ENCODE data around the gene PKP4. TPM values are rescaled to one million over a fixed set of nuclear protein-coding genes. Genes with fewer than 3 reads are reported as not detected.

The PKP4 gene
- total RNA-seq, 1 experiment from 2014 or later = 52.6 TPM

GRCh38 chr2:158645299-158645698 is 188.5 kb downstream of the PKP4 start:
- DNase-seq (ENCODE audit: low spot score) = no peak

- no peak for DNase-seq (ENCODE audit: low spot score)
Measured at GRCh38 chr2:158647436-158648231, 190.9 kb downstream of the PKP4 start.

- DNase-seq (ENCODE audit: low spot score) = no peak
Measured at GRCh38 chr2:158649846-158650245, 193.1 kb downstream of the PKP4 start.

DNA sequence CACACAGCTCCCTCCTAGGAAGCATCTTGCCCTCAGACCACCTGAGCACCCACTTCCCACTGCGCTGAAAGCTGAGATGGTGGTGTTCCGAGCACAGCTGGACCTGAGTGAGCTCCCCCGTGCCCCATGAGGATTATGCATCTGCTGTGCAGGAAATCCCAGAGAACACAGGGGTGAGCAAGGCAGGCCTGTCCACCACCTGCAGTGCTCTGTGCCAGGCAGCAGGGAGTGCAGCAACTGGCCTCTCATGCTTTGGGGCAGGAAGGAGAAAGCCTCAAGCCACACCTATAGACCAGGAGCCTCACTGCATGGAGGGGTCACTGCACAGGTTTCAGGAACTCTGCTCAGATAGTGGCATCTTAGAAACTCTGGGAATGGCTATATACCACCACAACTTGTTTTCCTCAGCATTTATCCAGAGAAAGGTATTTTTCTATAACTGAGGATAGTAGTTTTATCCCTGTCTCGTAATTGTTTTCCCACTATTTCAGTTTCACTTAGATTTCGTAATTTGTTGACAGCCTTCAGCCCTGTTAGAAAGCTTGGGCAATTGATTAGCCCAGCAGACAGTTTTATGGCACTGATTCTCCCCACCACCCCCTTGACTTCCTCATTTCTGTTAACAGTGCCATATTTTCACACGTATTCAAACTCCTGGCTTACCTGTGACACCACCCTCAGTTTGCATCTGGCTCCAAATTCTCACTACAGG is 194.1 kb downstream of the PKP4 start:
- DNase-seq (ENCODE audit: low spot score) = no peak

- DNase-seq (ENCODE audit: low spot score) = no peak
Measured at GRCh38 chr2:158651358-158652057, 194.8 kb downstream of the PKP4 start.

DNA sequence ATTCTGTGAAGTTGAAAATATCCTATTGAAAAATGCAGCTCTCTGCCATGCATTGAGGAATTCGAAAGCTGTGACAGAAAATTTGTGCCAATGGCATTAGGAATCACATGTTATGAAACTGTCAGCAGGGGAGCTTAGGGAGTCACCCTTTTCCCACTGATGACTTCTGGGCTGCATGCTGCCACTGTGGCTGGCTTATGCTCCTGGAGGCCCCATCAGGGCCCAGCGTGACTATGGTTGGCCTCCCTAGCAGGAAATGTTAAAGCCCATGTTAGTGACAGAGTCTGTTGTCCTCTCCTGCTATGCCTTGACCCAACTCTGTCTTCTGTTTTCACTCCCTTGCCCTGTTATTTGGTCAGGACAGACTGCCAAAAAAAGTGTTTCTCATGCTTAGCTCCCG is 198.9 kb downstream of the PKP4 start:
- no peak for DNase-seq (ENCODE audit: low spot score)

GRCh38 chr2:158656492-158657229 is 199.9 kb downstream of the PKP4 start:
- DNase-seq (ENCODE audit: low spot score) = no peak

GRCh38 chr2:158658396-158658795 is 201.6 kb downstream of the PKP4 start:
- DNase-seq (ENCODE audit: low spot score) = no peak

GRCh38 chr2:158659483-158659882 is 202.7 kb downstream of the PKP4 start:
- no peak for DNase-seq (ENCODE audit: low spot score)

- no peak for DNase-seq (ENCODE audit: low spot score)
Measured at GRCh38 chr2:158661231-158661630, 204.5 kb downstream of the PKP4 start.

DNA sequence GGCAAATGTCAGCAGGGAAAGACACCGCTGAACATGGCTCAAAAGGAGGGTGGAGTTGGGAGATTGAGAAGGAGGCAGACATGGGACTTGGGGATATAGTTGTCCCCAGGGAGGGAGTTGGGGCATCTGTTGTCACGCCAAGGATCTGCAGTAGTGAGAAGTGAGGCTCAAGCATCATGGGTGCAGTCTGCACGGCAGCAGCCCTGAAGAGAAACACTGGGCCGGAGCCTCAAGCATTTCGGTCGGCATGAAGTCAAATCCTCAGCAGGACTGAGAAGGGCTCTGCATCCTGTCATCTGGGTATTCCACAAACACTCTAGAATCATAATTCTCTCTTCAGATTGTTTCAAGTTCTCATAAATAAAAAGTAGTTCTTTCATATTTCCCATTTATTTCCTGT is 205.7 kb downstream of the PKP4 start:
- DNase-seq (ENCODE audit: low spot score) = no peak

GRCh38 chr2:158663796-158664195 is 207.0 kb downstream of the PKP4 start:
- DNase-seq (ENCODE audit: low spot score) = no peak

GRCh38 chr2:158664987-158665386 is 208.2 kb downstream of the PKP4 start:
- DNase-seq (ENCODE audit: low spot score) = no peak

DNA sequence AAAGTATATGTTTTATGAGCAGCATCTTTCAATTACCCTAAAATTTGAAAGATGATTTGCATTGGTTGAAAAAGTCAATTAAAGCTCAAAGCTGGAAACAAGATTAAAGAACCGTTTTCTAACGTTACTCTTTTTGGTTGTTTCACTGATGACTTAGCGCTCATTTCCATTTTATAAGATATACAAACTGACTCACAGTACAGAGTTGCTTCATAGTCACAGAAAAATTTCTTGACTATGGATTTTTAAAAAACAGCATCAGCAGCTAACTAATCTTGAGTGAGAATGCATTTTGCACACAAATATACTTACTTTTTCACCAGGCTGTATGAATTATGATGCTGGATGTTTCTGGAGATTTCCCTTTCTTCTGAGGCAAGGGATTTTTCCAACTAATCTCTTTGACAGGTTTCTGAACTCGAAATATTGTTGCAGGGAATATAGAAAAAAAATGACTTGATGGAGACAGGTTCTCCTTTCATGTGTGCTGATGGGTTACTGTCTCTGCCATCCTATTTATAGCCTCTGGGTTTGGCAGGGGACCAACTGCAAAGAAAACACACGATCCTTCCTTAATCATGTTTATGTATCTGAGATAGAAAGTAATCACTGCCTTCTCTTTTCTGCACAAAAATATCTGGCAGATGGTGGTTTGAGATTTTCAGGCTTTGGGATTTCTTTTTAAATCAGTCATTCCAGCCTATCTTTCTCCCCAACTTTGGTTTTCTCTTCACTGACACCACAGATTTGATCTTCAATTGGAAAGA is 209.0 kb downstream of the PKP4 start:
- DNase-seq (ENCODE audit: low spot score) = no peak

GRCh38 chr2:158666969-158667368 is 210.2 kb downstream of the PKP4 start:
- DNase-seq (ENCODE audit: low spot score) = no peak

DNA sequence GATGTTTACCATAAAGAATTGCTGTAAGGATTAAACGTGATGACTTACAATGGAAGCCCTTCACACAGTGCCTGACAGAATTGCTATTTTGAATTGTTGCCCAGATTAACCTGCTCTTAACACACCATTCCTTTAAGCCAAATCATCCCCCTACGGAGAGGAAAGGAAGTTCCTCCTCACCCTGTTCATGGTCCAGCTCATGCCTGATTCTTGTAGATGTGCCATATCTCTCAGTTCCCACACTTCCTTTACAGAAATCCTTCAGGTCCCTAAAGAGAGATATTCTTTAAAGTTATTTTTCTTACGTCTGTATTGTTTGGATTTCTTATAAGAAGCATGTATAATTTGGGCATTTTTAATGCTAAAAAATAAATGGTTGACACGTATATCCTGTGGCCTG is 210.8 kb downstream of the PKP4 start:
- DNase-seq (ENCODE audit: low spot score) = peak; percentile 23

DNA sequence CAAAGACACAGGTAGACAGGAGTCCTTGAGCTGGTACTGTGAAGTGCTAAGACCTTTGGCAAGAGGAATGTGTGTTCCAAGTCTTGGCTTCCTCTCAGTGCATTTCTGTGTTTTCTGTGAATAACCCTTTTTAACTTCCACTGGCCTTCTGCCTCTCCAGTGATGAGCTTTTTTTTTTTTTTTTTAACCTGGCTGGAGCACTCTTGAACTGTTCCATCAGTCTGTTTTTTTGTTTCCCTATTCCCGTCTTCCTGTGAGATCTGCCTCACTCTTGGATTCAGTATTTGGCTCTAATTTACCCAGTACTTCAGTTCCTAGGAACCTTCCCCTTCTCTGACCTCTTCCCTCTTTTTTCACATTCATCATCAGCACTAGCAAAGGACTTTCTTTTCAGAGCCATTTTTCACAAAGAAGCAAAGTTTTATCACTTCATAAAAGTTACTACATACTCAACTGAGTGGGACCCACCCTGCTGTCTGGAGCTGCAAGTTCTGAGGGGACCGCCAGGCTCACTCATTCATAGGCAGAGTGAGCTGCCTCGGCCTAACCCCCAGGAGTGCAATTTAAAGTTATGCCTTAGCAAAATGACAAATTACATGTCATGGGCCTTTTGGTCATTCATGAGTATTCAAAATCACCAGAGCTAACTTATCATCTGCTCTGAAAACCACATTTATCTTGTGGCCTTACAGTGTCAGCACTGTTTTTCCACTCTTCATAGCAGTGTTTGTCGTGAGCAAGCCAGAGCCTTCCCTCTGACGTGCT is 211.4 kb downstream of the PKP4 start:
- DNase-seq (ENCODE audit: low spot score) = no peak

- no peak for DNase-seq (ENCODE audit: low spot score)
Measured at GRCh38 chr2:158670292-158670691, 213.5 kb downstream of the PKP4 start.

GRCh38 chr2:158671360-158672245 is 214.9 kb downstream of the PKP4 start:
- no peak for DNase-seq (ENCODE audit: low spot score)

Data from A172 (cell line).